ENCODE data around the gene MARK3. TPM values are rescaled to one million over a fixed set of nuclear protein-coding genes. Genes with fewer than 3 reads are reported as not detected.
A peak's percentile ranks its signal among the peaks of the same experiment; 100 is the strongest.

Gene MARK3
- total RNA-seq, 1 experiment from 2014 or later: 81.9 TPM

GRCh38 chr14:103343164-103343879, 41.9 kb upstream of the MARK3 start:
- H3K27ac ChIP-seq (ENCODE audit: insufficient read length, low read depth, low read length): no peak overlapping the region
- WGBS (ENCODE audit: extremely low coverage, insufficient read length, low lambda C conversion rate): no CpG with 5 or more reads among the region's 4 CpGs
- peaks cover 47 to 69% (median 66%) of the 10 kb centered on the region in 3 experiments; a peak in 6 of 7 replicates for H3K36me3 Mint-ChIP-seq (ENCODE audit: insufficient read depth in 1 of 3, low read depth in 3 of 3)

More at GRCh38 chr14:103343164-103343879, 41.9 kb upstream of the MARK3 start:
- H3K4me3 Mint-ChIP-seq: no peak overlapping the region
- Histone ChIP-seq H2BK120ac (ENCODE audit: low read depth, low read length, poor library complexity, severe bottlenecking) (no peak overlapping the region), H2BK12ac (ENCODE audit: insufficient read length, low read depth, low read length) (no peak overlapping the region), H3K9me3 (ENCODE audit: control insufficient read depth, low read depth, low read length) (no peaks in the 10 kb centered on the region), H4K5ac (ENCODE audit: insufficient read length, low read depth, low read length) (no peak overlapping the region), H3K4me2 (ENCODE audit: insufficient read depth, insufficient read length, low read length) (no peak overlapping the region), H3K56ac (ENCODE audit: insufficient read length, low read depth, low read length) (no peak overlapping the region), H3K27me3 (ENCODE audit: insufficient read depth, low read length) (no peaks in the 10 kb centered on the region), H2BK5ac (ENCODE audit: insufficient read length, low read length) (no peak overlapping the region), H2AK5ac (ENCODE audit: insufficient read length, low read length) (no peak overlapping the region), H3K79me2 (ENCODE audit: insufficient read depth, low read length) (no peaks in the 10 kb centered on the region), H3K79me1 (ENCODE audit: insufficient read depth, low read depth, low read length, poor library complexity, severe bottlenecking) (no peaks in the 10 kb centered on the region), H4K8ac (replicated peaks; ENCODE audit: insufficient read length, low read depth, low read length) (no peak overlapping the region), H3K9ac (ENCODE audit: extremely low read depth, insufficient read length, low read length) (no peak overlapping the region), H3K14ac (ENCODE audit: insufficient read depth, low read length) (no peak overlapping the region), H3K23me2 (ENCODE audit: insufficient read length, low read depth, low read length, poor library complexity, severe bottlenecking) (no peaks in the 10 kb centered on the region), H3K23ac (ENCODE audit: insufficient read length, low read depth, low read length) (no peak overlapping the region), H3T11ph (ENCODE audit: low read length) (no peak overlapping the region), H3K18ac (ENCODE audit: insufficient read length, low read depth, low read length) (no peak overlapping the region), H4K91ac (ENCODE audit: insufficient read length, low read depth, low read length) (no peak overlapping the region), H2BK15ac (ENCODE audit: low read depth, low read length) (no peak overlapping the region), H4K20me1 (ENCODE audit: control insufficient read depth, insufficient read depth, insufficient read length) (no peaks in the 10 kb centered on the region), H3K4ac (ENCODE audit: low read depth, low read length) (no peak overlapping the region), H3K4me1 (ENCODE audit: insufficient read depth, low read length) (peaks cover 5% of the 10 kb centered on the region; the same call in 1 of the 2 replicates), H2BK20ac (ENCODE audit: low read depth, low read length, poor library complexity, severe bottlenecking) (no peak overlapping the region), H2AFZ (ENCODE audit: low read length) (no peak overlapping the region)
- TF ChIP-seq CTCF (conservative IDR thresholded peaks at IDR 0.05): no peak
- peaks cover 15 to 19% of the 10 kb centered on the region in 2 experiments for H3K4me1 Mint-ChIP-seq
- H3K27me3 Mint-ChIP-seq (ENCODE audit: low read depth): no peaks in the 10 kb centered on the region; the same call in 1 of the 2 replicates
- H3K9me3 Mint-ChIP-seq: no peaks in the 10 kb centered on the region
- peak overlapping the region in 1 of 3 experiments; percentile 61; a peak in 1 of 7 replicates for H3K27ac Mint-ChIP-seq
- no peak for DNase-seq

Data from H9 (cell line).